ENCODE data around the gene FMN1. TPM values are rescaled to one million over a fixed set of nuclear protein-coding genes. Genes with fewer than 3 reads are reported as not detected.

FMN1 gene
- total and polyA plus RNA-seq, 8 donors = 1.9 to 10.2 (median 3.0) TPM

- no peak for FAIRE-seq
- Histone ChIP-seq H3K4me1 (no peaks in the 10 kb centered on the region), H3K4me3 (no peak overlapping the region), H3K9me3 (no peaks in the 10 kb centered on the region), H3K36me3 (no peaks in the 10 kb centered on the region), H3K27me3 (no peaks in the 10 kb centered on the region), H3K27ac (no peak overlapping the region)
- DNase-seq = no peak
- intact Hi-C loops (cut with DNase I) = no loop called here
- TF ChIP-seq, protein P1, sequence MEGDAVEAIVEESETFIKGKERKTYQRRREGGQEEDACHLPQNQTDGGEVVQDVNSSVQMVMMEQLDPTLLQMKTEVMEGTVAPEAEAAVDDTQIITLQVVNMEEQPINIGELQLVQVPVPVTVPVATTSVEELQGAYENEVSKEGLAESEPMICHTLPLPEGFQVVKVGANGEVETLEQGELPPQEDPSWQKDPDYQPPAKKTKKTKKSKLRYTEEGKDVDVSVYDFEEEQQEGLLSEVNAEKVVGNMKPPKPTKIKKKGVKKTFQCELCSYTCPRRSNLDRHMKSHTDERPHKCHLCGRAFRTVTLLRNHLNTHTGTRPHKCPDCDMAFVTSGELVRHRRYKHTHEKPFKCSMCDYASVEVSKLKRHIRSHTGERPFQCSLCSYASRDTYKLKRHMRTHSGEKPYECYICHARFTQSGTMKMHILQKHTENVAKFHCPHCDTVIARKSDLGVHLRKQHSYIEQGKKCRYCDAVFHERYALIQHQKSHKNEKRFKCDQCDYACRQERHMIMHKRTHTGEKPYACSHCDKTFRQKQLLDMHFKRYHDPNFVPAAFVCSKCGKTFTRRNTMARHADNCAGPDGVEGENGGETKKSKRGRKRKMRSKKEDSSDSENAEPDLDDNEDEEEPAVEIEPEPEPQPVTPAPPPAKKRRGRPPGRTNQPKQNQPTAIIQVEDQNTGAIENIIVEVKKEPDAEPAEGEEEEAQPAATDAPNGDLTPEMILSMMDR (IDR thresholded peaks at IDR 0.05) = no peak
- ATAC-seq = peak in 2 of 4 donors; percentile 38 to 67
- 72 to 76% methylated on average over 7 of the region's 7 CpGs for WGBS, 2 donors
These were observed 68.5 kb downstream of the FMN1 start for GRCh38 chr15:33125894-33126537.

DNA sequence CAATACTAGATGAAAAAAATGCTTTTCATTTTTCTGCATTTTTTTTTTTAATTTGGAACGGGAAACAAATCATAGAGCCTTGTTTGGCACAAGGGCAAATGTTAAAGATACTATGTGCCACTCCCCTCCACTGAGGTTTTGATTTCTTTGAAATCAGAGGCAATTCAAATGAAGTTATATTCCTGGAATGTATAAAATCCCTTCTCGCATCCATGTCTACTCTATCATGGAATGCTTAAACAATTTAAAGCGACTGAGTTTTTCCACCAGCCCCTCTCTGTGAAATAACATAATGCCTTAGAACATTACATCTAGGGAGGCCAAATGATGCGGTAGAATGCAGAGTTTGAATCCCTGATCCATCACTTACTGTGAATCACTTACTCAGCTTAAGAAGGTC is 69.7 kb downstream of the FMN1 start:
- DNase-seq (no peak), ATAC-seq (no peak), FAIRE-seq (no peak)
- Histone ChIP-seq H3K4me1 (no peaks in the 10 kb centered on the region), H3K36me3 (no peaks in the 10 kb centered on the region), H3K9me3 (no peaks in the 10 kb centered on the region), H3K27me3 (no peaks in the 10 kb centered on the region), H3K27ac (no peak overlapping the region), H3K4me3 (no peak overlapping the region)
- TF ChIP-seq, protein P1 (IDR thresholded peaks at IDR 0.05) = no peak
- intact Hi-C loops (cut with DNase I) = no loop called here
- WGBS, 2 donors = 51 to 60% methylated on average over 4 of the region's 4 CpGs

- TF ChIP-seq, protein P1 (IDR thresholded peaks at IDR 0.05) = no peak
- Histone ChIP-seq H3K27ac (no peak overlapping the region), H3K4me3 (no peak overlapping the region), H3K9me3 (no peaks in the 10 kb centered on the region), H3K27me3 (no peaks in the 10 kb centered on the region), H3K4me1 (no peaks in the 10 kb centered on the region), H3K36me3 (no peaks in the 10 kb centered on the region)
- FAIRE-seq = no peak
- DNase-seq = no peak
- WGBS, 2 donors = 73 to 81% methylated on average over 4 of the region's 4 CpGs
- intact Hi-C loops (cut with DNase I) = no loop called here
- ATAC-seq = no peak
These were observed 70.2 kb downstream of the FMN1 start for GRCh38 chr15:33124279-33124678.

DNA sequence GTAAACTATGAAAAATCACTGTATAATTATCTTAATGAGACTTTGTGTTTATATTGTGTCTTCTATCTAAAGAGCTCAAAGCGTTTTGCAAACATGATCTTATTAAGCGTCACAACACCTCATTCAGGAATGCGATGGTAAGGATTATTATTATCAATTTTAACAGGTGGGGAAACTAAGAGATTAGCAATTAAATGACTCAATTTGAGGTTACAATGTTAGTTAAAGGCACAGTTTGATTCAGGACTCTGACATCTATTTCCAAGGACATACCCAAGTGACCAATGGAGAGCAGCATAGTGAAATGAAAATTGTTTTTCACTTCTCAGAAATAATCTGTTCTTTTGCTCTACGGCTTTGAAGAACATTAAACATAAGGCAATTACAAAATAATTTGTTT is 74.6 kb downstream of the FMN1 start:
- DNase-seq = no peak
- TF ChIP-seq, protein P1 (IDR thresholded peaks at IDR 0.05) = no peak
- Histone ChIP-seq H3K4me1 (no peaks in the 10 kb centered on the region), H3K9me3 (no peaks in the 10 kb centered on the region), H3K36me3 (no peaks in the 10 kb centered on the region), H3K27ac (no peak overlapping the region), H3K4me3 (no peak overlapping the region), H3K27me3 (no peaks in the 10 kb centered on the region)
- FAIRE-seq = no peak
- intact Hi-C loops (cut with DNase I) = no loop called here
- ATAC-seq = no peak
- 25 to 30% methylated on average over 4 of the region's 4 CpGs for WGBS, 2 donors

DNA sequence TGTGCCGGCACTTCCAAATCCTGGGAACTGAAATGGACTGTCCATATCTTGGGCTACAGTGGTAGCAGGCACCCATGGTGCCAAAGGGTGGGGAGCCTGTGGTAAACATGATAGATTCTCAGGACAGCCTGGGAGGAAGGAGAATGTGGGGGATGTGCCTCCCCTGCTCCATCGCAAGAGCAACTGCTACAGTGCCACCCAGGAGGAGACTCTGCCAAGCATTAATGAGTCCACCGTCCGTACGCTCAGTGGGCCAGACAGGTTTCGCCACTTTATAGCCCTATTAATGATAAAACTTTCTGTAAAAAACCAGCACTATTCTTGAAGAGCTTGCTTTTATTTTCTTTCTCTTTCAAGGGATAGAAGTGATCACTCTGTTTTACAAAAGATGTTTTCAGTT is 75.2 kb downstream of the FMN1 start:
- intact Hi-C loops (cut with DNase I) = no loop called here
- peak in 1 of 4 donors; percentile 39 for ATAC-seq
- Histone ChIP-seq H3K27ac (no peak overlapping the region), H3K4me1 (no peaks in the 10 kb centered on the region), H3K4me3 (no peak overlapping the region), H3K36me3 (no peaks in the 10 kb centered on the region), H3K27me3 (no peaks in the 10 kb centered on the region), H3K9me3 (no peaks in the 10 kb centered on the region)
- no peak for FAIRE-seq
- DNase-seq = no peak
- TF ChIP-seq, protein P1 (IDR thresholded peaks at IDR 0.05) = no peak
- WGBS, 2 donors = 38 to 48% methylated on average over 6 of the region's 6 CpGs
